Peyer's patch (tissue), 4 donors: ENCODE data around the gene SUMO4. TPM values are rescaled to one million over a fixed set of nuclear protein-coding genes. Genes with fewer than 3 reads are reported as not detected.
A peak's percentile ranks its signal among the peaks of the same experiment; 100 is the strongest.

ENCODE experiments used
- DNase-seq, 3 donors: peaks; one replicate each; pipeline ENCODE4 v3.0.0-alpha.2; 2017 to 2019
- H3K27ac ChIP-seq, 4 donors: fragments of 200-600 bp; sonication (generic); one replicate each; pipeline ENCODE4 v1.5.1; 2016 to 2019
- H3K27me3 ChIP-seq, 2 donors: fragments of 200-600 bp; sonication (generic); one replicate each; pipeline ENCODE4 v1.5.1; 2019
- H3K36me3 ChIP-seq, 3 donors: fragments of 200-600 bp; sonication (generic); one replicate each; pipeline ENCODE4 v1.5.1; 2016 to 2019
- H3K4me1 ChIP-seq, 4 donors: fragments of 200-600 bp; sonication (generic); one replicate each; pipeline ENCODE4 v1.5.1; 2016 to 2019
- H3K4me3 ChIP-seq, 4 donors: fragments of 200-600 bp; sonication (generic); 1 replicate in 3 of 4; 2 replicates in 1 of 4; pipeline ENCODE4 v1.5.1; 2016 to 2019; ENCODE audit warnings: mild to moderate bottlenecking in 1 of 4
- H3K9me3 ChIP-seq, 4 donors: fragments of 200-600 bp; sonication (generic); one replicate each; pipeline ENCODE4 v1.5.1; 2016 to 2019; ENCODE audit warnings: mild to moderate bottlenecking in 1 of 4
- CTCF ChIP-seq, 6 experiments: fragments of 450-650 bp in 4 of 6; fragments of 200-600 bp in 2 of 6; sonication (generic) in 1 of 6; IDR thresholded peaks; one replicate each; pipeline ENCODE4 v1.5.1; 2017 to 2019; ENCODE audit warnings: antibody characterized with exemption in 6 of 6, mild to moderate bottlenecking in 3 of 6, moderate library complexity in 1 of 6
- POLR2A ChIP-seq, 2 donors: fragments of 450-650 bp; IDR thresholded peaks; one replicate each; pipeline ENCODE4 v1.5.1; 2017; ENCODE audit warnings: antibody characterized with exemption in 2 of 2, mild to moderate bottlenecking in 2 of 2, moderate library complexity in 2 of 2
- total RNA-seq, 4 donors: library from RNA; depleted of rRNA; stranded (reverse); fragments of >200 nt; gene quantifications; one replicate each; pipeline ENCODE4 v1.1.0, GENCODE V29; 2016

SUMO4 gene
- total RNA-seq, 4 donors from 2014 or later = 5.1 to 8.2 (median 7.0) TPM; not detected in 1

- peak in 1 of 2 donors; percentile 15 for TF ChIP-seq POLR2A (IDR thresholded peaks at IDR 0.05)
- peak; percentile 78 to 96 (median 94) for TF ChIP-seq CTCF (IDR thresholded peaks at IDR 0.05)
- Histone ChIP-seq H3K36me3 (no peaks in the 10 kb centered on the region), H3K9me3 (no peaks in the 10 kb centered on the region), H3K4me1 (peaks cover 0 to 7% (median 0%) of the 10 kb centered on the region in 4 donors), H3K4me3 (no peak overlapping the region), H3K27me3 (no peaks in the 10 kb centered on the region), H3K27ac (no peak overlapping the region)
- DNase-seq = peak; percentile 91 to 97 (median 94)
Observed at GRCh38 chr6:149431905-149432775, 32.1 kb downstream of the SUMO4 start.

- TF ChIP-seq CTCF (IDR thresholded peaks at IDR 0.05) (no peak), POLR2A (IDR thresholded peaks at IDR 0.05) (no peak)
- no peak for DNase-seq
- H3K4me1 ChIP-seq = peaks cover 0 to 7% (median 0%) of the 10 kb centered on the region in 4 donors
- H3K4me3 ChIP-seq = no peak overlapping the region
- H3K36me3 ChIP-seq = no peaks in the 10 kb centered on the region
- no peak overlapping the region for H3K27ac ChIP-seq
- no peaks in the 10 kb centered on the region for H3K9me3 ChIP-seq
- no peaks in the 10 kb centered on the region for H3K27me3 ChIP-seq
Observed at GRCh38 chr6:149433405-149433804, 33.3 kb downstream of the SUMO4 start.

GRCh38 chr6:149433881-149434280, 33.8 kb downstream of the SUMO4 start:
- peaks cover 0 to 7% (median 0%) of the 10 kb centered on the region in 4 donors for H3K4me1 ChIP-seq
- no peak overlapping the region for H3K4me3 ChIP-seq
- H3K27me3 ChIP-seq = no peaks in the 10 kb centered on the region
- no peak for TF ChIP-seq POLR2A (IDR thresholded peaks at IDR 0.05)
- TF ChIP-seq CTCF (IDR thresholded peaks at IDR 0.05) = no peak
- H3K27ac ChIP-seq = no peak overlapping the region
- DNase-seq = no peak
- no peaks in the 10 kb centered on the region for H3K9me3 ChIP-seq
- H3K36me3 ChIP-seq = no peaks in the 10 kb centered on the region

- TF ChIP-seq POLR2A (IDR thresholded peaks at IDR 0.05) (no peak), CTCF (IDR thresholded peaks at IDR 0.05) (no peak)
- Histone ChIP-seq H3K4me1 (peaks cover 0 to 7% (median 0%) of the 10 kb centered on the region in 4 donors), H3K9me3 (no peaks in the 10 kb centered on the region)
Observed at GRCh38 chr6:149435919-149436586, 36.0 kb downstream of the SUMO4 start.

GRCh38 chr6:149436647-149437046, 36.6 kb downstream of the SUMO4 start:
- no peaks in the 10 kb centered on the region for H3K9me3 ChIP-seq
- H3K4me3 ChIP-seq = no peak overlapping the region
- H3K27ac ChIP-seq = no peak overlapping the region
- no peak for TF ChIP-seq CTCF (IDR thresholded peaks at IDR 0.05)
- TF ChIP-seq POLR2A (IDR thresholded peaks at IDR 0.05) = no peak
- peaks cover 0 to 7% (median 0%) of the 10 kb centered on the region in 4 donors for H3K4me1 ChIP-seq
- H3K27me3 ChIP-seq = no peaks in the 10 kb centered on the region
- H3K36me3 ChIP-seq = no peaks in the 10 kb centered on the region
- no peak for DNase-seq

More at GRCh38 chr6:149435919-149436586, 36.0 kb downstream of the SUMO4 start:
- Histone ChIP-seq H3K27ac (no peak overlapping the region), H3K4me3 (no peak overlapping the region), H3K27me3 (no peaks in the 10 kb centered on the region), H3K36me3 (no peaks in the 10 kb centered on the region)
- DNase-seq = no peak
